ENCODE results near the gene GNAI1. TPM values are rescaled to one million over a fixed set of nuclear protein-coding genes. Genes with fewer than 3 reads are reported as not detected.

Gene GNAI1
- total RNA-seq, result 1.2 TPM
- polyA plus RNA-seq, result 1 to 10 TPM in 1 of 4 donors, under 1 TPM in 2, not detected in 1; 0.27 to 1.6 (median 0.99) TPM

DNA sequence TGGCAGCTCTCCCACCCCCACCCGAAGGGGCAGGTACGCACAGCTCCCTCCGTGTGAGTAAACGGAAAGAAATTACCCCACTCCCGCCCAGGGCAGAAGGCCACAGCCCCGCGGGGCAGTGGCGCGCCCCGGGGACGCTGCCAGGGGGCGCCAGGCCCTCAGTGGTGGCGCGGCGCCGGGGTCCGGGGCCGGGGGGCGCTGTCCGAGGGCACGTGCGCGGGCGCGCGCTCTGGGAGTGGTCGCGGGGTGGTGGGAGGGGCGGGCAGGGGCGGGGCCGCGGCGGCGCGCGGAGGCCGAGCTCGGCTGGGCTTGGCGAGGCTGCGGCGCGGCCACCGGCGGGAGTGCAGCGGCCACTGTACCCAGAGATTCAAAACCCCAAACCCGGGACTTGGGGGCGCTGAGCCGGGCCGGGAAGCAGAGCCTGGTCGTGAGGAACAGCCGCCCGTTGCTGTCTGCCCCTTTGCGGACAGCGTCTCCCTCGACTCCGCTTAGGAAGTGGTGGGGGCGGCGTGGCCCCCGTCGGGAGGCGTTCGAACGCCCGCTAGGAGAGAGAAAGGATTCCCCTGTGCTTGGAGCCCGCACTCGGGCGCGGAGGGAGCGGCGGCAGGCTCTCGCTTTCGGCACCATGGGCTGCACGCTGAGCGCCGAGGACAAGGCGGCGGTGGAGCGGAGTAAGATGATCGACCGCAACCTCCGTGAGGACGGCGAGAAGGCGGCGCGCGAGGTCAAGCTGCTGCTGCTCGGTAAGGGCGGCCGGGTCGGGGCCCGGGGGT, at the start of gene GNAI1:
GNAI1 (plus strand) TSS at position 296 of the 773 bp plus-strand sequence; CDS start at position 626, 330 bp downstream.
- H3K27ac ChIP-seq (ENCODE audit: insufficient read depth, low read length, poor library complexity, severe bottlenecking), result no peak within 1 kb of the TSS
- H3K9me3 Mint-ChIP-seq, result peaks cover 0 to 4% (median 1%) of the 10 kb centered on the region in 7 donors
- peaks cover 26% of the 10 kb centered on the region for H3K27me3 Mint-ChIP-seq

DNA sequence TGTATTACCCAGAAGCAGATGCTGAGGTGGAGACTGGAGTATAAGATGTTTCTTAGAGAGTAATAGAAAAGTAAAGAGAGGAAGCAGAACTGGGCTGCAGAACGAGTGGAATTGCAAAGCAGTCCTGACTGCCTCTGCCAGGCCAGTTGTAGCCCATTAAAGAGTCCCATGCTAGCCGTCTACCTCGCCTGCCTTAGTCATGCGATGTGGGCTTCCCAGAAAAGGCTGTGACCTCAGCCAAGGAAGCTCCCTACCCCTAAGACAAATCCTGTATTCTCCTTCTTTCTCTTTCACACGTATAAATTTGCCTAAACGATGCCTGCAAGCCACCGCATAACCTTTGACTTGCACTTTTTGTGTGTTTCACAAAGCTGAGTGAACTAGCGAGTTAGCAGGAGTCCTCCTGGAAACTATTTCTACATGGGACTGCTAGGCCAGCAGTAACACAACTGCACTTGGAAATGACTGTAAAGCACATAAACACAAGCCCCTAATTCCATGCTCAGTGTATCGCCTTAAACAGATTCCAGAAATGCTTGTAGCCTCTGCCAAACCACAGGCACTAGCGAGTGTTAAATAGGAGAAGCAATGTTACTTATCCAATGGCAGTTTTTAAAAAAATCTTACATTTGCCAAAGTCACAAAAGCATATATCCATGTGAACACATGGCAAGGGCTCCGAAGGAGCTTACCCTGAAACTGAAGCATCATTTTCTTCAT, 47.4 kb upstream of the GNAI1 start:
- DNase-seq, result no peak
- Histone ChIP-seq H3K36me3 (ENCODE audit: control insufficient read depth, insufficient read depth, low read length) (no peaks in the 10 kb centered on the region), H3K4me1 (ENCODE audit: control insufficient read depth, insufficient read depth, low read length, poor library complexity, severe bottlenecking) (no peaks in the 10 kb centered on the region), H3K27ac (ENCODE audit: insufficient read depth, low read length, poor library complexity, severe bottlenecking) (no peak overlapping the region), H3K9me3 (ENCODE audit: control insufficient read depth in 2 of 2, low read length in 2 of 2) (no peaks in the 10 kb centered on the region), H3K27me3 (ENCODE audit: control insufficient read depth, insufficient read depth, low read length) (no peaks in the 10 kb centered on the region), H3K4me3 (ENCODE audit: low read depth, low read length) (no peak overlapping the region)
- no peak overlapping the region for H3K27ac Mint-ChIP-seq
- peaks cover 0 to 9% (median 1%) of the 10 kb centered on the region in 7 donors for H3K9me3 Mint-ChIP-seq
- H3K36me3 Mint-ChIP-seq, result no peaks in the 10 kb centered on the region
- H3K4me3 Mint-ChIP-seq, result no peak overlapping the region
- ATAC-seq (ENCODE audit: low read depth in 2 of 2), result no peak
- H3K4me1 Mint-ChIP-seq, result no peaks in the 10 kb centered on the region
- no peaks in the 10 kb centered on the region for H3K27me3 Mint-ChIP-seq

More for the DNA sequence above, at the start of gene GNAI1:
- no peaks in the 10 kb centered on the region for H3K4me1 ChIP-seq (ENCODE audit: control insufficient read depth, insufficient read depth, low read length, poor library complexity, severe bottlenecking)
- Mint-ChIP-seq H3K4me3 (peak within 1 kb of the TSS in 3 of 4 donors; percentile 79 to 85 (median 85)), H3K36me3 (peaks cover 5% of the 10 kb centered on the region), H3K4me1 (peaks cover 3 to 20% (median 9%) of the 10 kb centered on the region in 4 donors), H3K27ac (peak within 1 kb of the TSS in 1 of 3 donors; percentile 60)
- DNase-seq, result peak in 2 of 3 donors; percentile 2 to 8
- peaks cover 4% of the 10 kb centered on the region for H3K27me3 ChIP-seq (ENCODE audit: control insufficient read depth, insufficient read depth, low read length)
- H3K4me3 ChIP-seq (ENCODE audit: low read depth, low read length), result peak within 1 kb of the TSS; percentile 28
- no peaks in the 10 kb centered on the region for H3K9me3 ChIP-seq (ENCODE audit: control insufficient read depth in 2 of 2, low read length in 2 of 2)
- no peaks in the 10 kb centered on the region for H3K36me3 ChIP-seq (ENCODE audit: control insufficient read depth, insufficient read depth, low read length)
- no peak for ATAC-seq (ENCODE audit: low read depth in 2 of 2)

GRCh38 chr7:80087771-80088170, 46.9 kb upstream of the GNAI1 start:
- Histone ChIP-seq H3K27ac (ENCODE audit: insufficient read depth, low read length, poor library complexity, severe bottlenecking) (no peak overlapping the region), H3K36me3 (ENCODE audit: control insufficient read depth, insufficient read depth, low read length) (no peaks in the 10 kb centered on the region), H3K27me3 (ENCODE audit: control insufficient read depth, insufficient read depth, low read length) (no peaks in the 10 kb centered on the region), H3K4me1 (ENCODE audit: control insufficient read depth, insufficient read depth, low read length, poor library complexity, severe bottlenecking) (no peaks in the 10 kb centered on the region), H3K9me3 (ENCODE audit: control insufficient read depth in 2 of 2, low read length in 2 of 2) (no peaks in the 10 kb centered on the region), H3K4me3 (ENCODE audit: low read depth, low read length) (no peak overlapping the region)
- Mint-ChIP-seq H3K4me1 (no peaks in the 10 kb centered on the region), H3K36me3 (no peaks in the 10 kb centered on the region), H3K27me3 (no peaks in the 10 kb centered on the region), H3K27ac (no peak overlapping the region), H3K9me3 (peaks cover 0 to 14% (median 1%) of the 10 kb centered on the region in 7 donors), H3K4me3 (no peak overlapping the region)
- no peak for ATAC-seq (ENCODE audit: low read depth in 2 of 2)
- no peak for DNase-seq

GRCh38 chr7:80088705-80089104, 45.9 kb upstream of the GNAI1 start:
- no peak for DNase-seq
- Histone ChIP-seq H3K4me1 (ENCODE audit: control insufficient read depth, insufficient read depth, low read length, poor library complexity, severe bottlenecking) (no peaks in the 10 kb centered on the region), H3K27ac (ENCODE audit: insufficient read depth, low read length, poor library complexity, severe bottlenecking) (no peak overlapping the region), H3K36me3 (ENCODE audit: control insufficient read depth, insufficient read depth, low read length) (no peaks in the 10 kb centered on the region), H3K4me3 (ENCODE audit: low read depth, low read length) (no peak overlapping the region), H3K9me3 (ENCODE audit: control insufficient read depth in 2 of 2, low read length in 2 of 2) (no peaks in the 10 kb centered on the region), H3K27me3 (ENCODE audit: control insufficient read depth, insufficient read depth, low read length) (no peaks in the 10 kb centered on the region)
- ATAC-seq (ENCODE audit: low read depth in 2 of 2), result no peak
- H3K27me3 Mint-ChIP-seq, result no peaks in the 10 kb centered on the region
- peaks cover 0 to 11% (median 0%) of the 10 kb centered on the region in 7 donors for H3K9me3 Mint-ChIP-seq
- H3K4me3 Mint-ChIP-seq, result no peak overlapping the region
- H3K4me1 Mint-ChIP-seq, result no peaks in the 10 kb centered on the region
- no peaks in the 10 kb centered on the region for H3K36me3 Mint-ChIP-seq
- no peak overlapping the region for H3K27ac Mint-ChIP-seq

- Mint-ChIP-seq H3K36me3 (no peaks in the 10 kb centered on the region), H3K9me3 (peaks cover 0 to 8% (median 2%) of the 10 kb centered on the region in 7 donors), H3K27me3 (no peaks in the 10 kb centered on the region), H3K4me1 (no peaks in the 10 kb centered on the region), H3K4me3 (no peak overlapping the region), H3K27ac (no peak overlapping the region)
- no peak overlapping the region for H3K4me3 ChIP-seq (ENCODE audit: low read depth, low read length)
- DNase-seq (no peak), ATAC-seq (ENCODE audit: low read depth in 2 of 2) (no peak)
- H3K36me3 ChIP-seq (ENCODE audit: control insufficient read depth, insufficient read depth, low read length), result no peaks in the 10 kb centered on the region
- no peaks in the 10 kb centered on the region for H3K9me3 ChIP-seq (ENCODE audit: control insufficient read depth in 2 of 2, low read length in 2 of 2)
- no peaks in the 10 kb centered on the region for H3K4me1 ChIP-seq (ENCODE audit: control insufficient read depth, insufficient read depth, low read length, poor library complexity, severe bottlenecking)
- no peak overlapping the region for H3K27ac ChIP-seq (ENCODE audit: insufficient read depth, low read length, poor library complexity, severe bottlenecking)
- H3K27me3 ChIP-seq (ENCODE audit: control insufficient read depth, insufficient read depth, low read length), result no peaks in the 10 kb centered on the region
These were observed 45.3 kb upstream of the GNAI1 start for GRCh38 chr7:80089366-80089765.

DNA sequence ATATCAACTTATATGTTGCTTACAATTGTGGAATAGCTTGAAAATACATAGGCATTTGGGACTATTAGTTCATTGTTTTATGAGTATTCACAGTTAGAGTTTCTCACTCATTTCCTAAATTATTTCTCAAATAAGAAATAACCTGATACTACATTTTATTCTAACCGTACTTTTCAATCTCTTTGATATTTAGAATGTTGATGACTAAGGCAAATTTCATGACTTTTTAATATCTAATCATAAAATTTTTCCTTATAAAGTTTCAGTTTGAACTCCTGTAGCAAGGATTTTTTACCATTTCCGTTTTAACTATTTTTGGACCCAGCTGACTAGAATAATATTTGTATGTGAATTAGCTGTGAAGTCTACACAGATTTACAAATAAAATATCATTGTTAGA, 41.3 kb upstream of the GNAI1 start:
- H3K4me1 ChIP-seq (ENCODE audit: control insufficient read depth, insufficient read depth, low read length, poor library complexity, severe bottlenecking), result no peaks in the 10 kb centered on the region
- Mint-ChIP-seq H3K9me3 (peaks cover 0 to 10% (median 2%) of the 10 kb centered on the region in 7 donors), H3K4me3 (no peak overlapping the region), H3K27me3 (no peaks in the 10 kb centered on the region), H3K27ac (no peak overlapping the region), H3K36me3 (no peaks in the 10 kb centered on the region), H3K4me1 (no peaks in the 10 kb centered on the region)
- no peak for DNase-seq
- no peak for ATAC-seq (ENCODE audit: low read depth in 2 of 2)
- H3K9me3 ChIP-seq (ENCODE audit: control insufficient read depth in 2 of 2, low read length in 2 of 2), result no peaks in the 10 kb centered on the region
- H3K27me3 ChIP-seq (ENCODE audit: control insufficient read depth, insufficient read depth, low read length), result no peaks in the 10 kb centered on the region
- H3K36me3 ChIP-seq (ENCODE audit: control insufficient read depth, insufficient read depth, low read length), result no peaks in the 10 kb centered on the region
- no peak overlapping the region for H3K27ac ChIP-seq (ENCODE audit: insufficient read depth, low read length, poor library complexity, severe bottlenecking)
- no peak overlapping the region for H3K4me3 ChIP-seq (ENCODE audit: low read depth, low read length)

DNA sequence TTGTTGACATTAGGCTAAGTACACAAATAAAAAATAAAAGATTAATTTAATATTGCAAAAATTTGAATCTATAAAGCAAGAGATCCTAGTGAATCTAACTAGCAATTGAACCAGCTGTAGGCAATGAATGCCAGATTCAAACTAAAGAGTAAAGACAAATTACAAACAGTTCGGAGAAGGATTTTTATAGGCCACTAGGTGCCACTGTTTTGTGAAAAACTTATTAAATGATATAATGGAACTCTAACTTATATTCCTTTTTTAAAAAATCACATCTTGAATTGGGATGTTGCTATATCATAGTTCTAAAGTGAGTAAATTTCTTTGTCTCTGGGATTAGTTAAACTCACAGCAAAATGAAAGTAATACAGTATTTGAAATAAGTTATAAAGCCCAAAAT, 39.1 kb upstream of the GNAI1 start:
- Mint-ChIP-seq H3K4me3 (no peak overlapping the region), H3K4me1 (no peaks in the 10 kb centered on the region), H3K9me3 (peaks cover 0 to 10% (median 0%) of the 10 kb centered on the region in 7 donors), H3K36me3 (no peaks in the 10 kb centered on the region), H3K27ac (no peak overlapping the region), H3K27me3 (no peaks in the 10 kb centered on the region)
- Histone ChIP-seq H3K27ac (ENCODE audit: insufficient read depth, low read length, poor library complexity, severe bottlenecking) (no peak overlapping the region), H3K4me1 (ENCODE audit: control insufficient read depth, insufficient read depth, low read length, poor library complexity, severe bottlenecking) (no peaks in the 10 kb centered on the region), H3K9me3 (ENCODE audit: control insufficient read depth in 2 of 2, low read length in 2 of 2) (no peaks in the 10 kb centered on the region), H3K4me3 (ENCODE audit: low read depth, low read length) (no peak overlapping the region), H3K36me3 (ENCODE audit: control insufficient read depth, insufficient read depth, low read length) (no peaks in the 10 kb centered on the region), H3K27me3 (ENCODE audit: control insufficient read depth, insufficient read depth, low read length) (no peaks in the 10 kb centered on the region)
- DNase-seq, result no peak
- no peak for ATAC-seq (ENCODE audit: low read depth in 2 of 2)
